ENCODE measurements around the gene TMX4.

TMX4 gene

GRCh38 chr20:7989379-7989778 is 30.2 kb downstream of the TMX4 start:
- H3K4me2 ChIP-seq: no peak overlapping the region
- H3K9ac ChIP-seq: no peak overlapping the region
- no peak overlapping the region for H3K27ac ChIP-seq
- no peaks in the 10 kb centered on the region for H3K27me3 ChIP-seq (ENCODE audit: insufficient read depth, low read depth)
- H3K4me1 ChIP-seq (ENCODE audit: low read depth, poor library complexity, severe bottlenecking): no peaks in the 10 kb centered on the region
- no peaks in the 10 kb centered on the region for H4K20me1 ChIP-seq (ENCODE audit: insufficient read depth)
- H3K4me3 ChIP-seq (IDR thresholded peaks at IDR 0.05; ENCODE audit: insufficient read depth, low read depth, low read length): no peak overlapping the region
- no peaks in the 10 kb centered on the region for H3K36me3 ChIP-seq (ENCODE audit: insufficient read depth)
- no peak for TF ChIP-seq CTCF (conservative IDR thresholded peaks at IDR 0.05; ENCODE audit: low read depth, low read length)
- no peaks in the 10 kb centered on the region for H3K79me2 ChIP-seq (ENCODE audit: insufficient read depth, low read depth)
- no peak overlapping the region for H2AFZ ChIP-seq (ENCODE audit: low read depth)

- no peaks in the 10 kb centered on the region for H4K20me1 ChIP-seq (ENCODE audit: insufficient read depth)
- H3K4me2 ChIP-seq: no peak overlapping the region
- no peaks in the 10 kb centered on the region for H3K36me3 ChIP-seq (ENCODE audit: insufficient read depth)
- H3K27ac ChIP-seq: no peak overlapping the region
- peaks cover 4% of the 10 kb centered on the region for H3K4me1 ChIP-seq (ENCODE audit: low read depth, poor library complexity, severe bottlenecking)
- no peaks in the 10 kb centered on the region for H3K27me3 ChIP-seq (ENCODE audit: insufficient read depth, low read depth)
- H3K79me2 ChIP-seq (ENCODE audit: insufficient read depth, low read depth): no peaks in the 10 kb centered on the region
- no peak overlapping the region for H3K4me3 ChIP-seq (IDR thresholded peaks at IDR 0.05; ENCODE audit: insufficient read depth, low read depth, low read length)
- no peak for TF ChIP-seq CTCF (conservative IDR thresholded peaks at IDR 0.05; ENCODE audit: low read depth, low read length)
- H2AFZ ChIP-seq (ENCODE audit: low read depth): no peak overlapping the region
- no peak overlapping the region for H3K9ac ChIP-seq
These were observed 33.6 kb downstream of the TMX4 start for GRCh38 chr20:7985916-7986315.

GRCh38 chr20:7984192-7984591 is 35.4 kb downstream of the TMX4 start:
- Histone ChIP-seq H3K4me1 (ENCODE audit: low read depth, poor library complexity, severe bottlenecking) (peaks cover 12% of the 10 kb centered on the region), H2AFZ (ENCODE audit: low read depth) (no peak overlapping the region), H3K36me3 (ENCODE audit: insufficient read depth) (no peaks in the 10 kb centered on the region), H3K4me3 (IDR thresholded peaks at IDR 0.05; ENCODE audit: insufficient read depth, low read depth, low read length) (no peak overlapping the region), H3K79me2 (ENCODE audit: insufficient read depth, low read depth) (no peaks in the 10 kb centered on the region), H3K9ac (no peak overlapping the region), H3K4me2 (no peak overlapping the region), H3K27ac (no peak overlapping the region), H4K20me1 (ENCODE audit: insufficient read depth) (no peaks in the 10 kb centered on the region), H3K27me3 (ENCODE audit: insufficient read depth, low read depth) (no peaks in the 10 kb centered on the region)
- TF ChIP-seq CTCF (conservative IDR thresholded peaks at IDR 0.05; ENCODE audit: low read depth, low read length): no peak

GRCh38 chr20:7981374-7981773 is 38.2 kb downstream of the TMX4 start:
- TF ChIP-seq CTCF (conservative IDR thresholded peaks at IDR 0.05; ENCODE audit: low read depth, low read length): no peak
- Histone ChIP-seq H3K4me2 (no peak overlapping the region), H3K79me2 (ENCODE audit: insufficient read depth, low read depth) (no peaks in the 10 kb centered on the region), H3K4me3 (IDR thresholded peaks at IDR 0.05; ENCODE audit: insufficient read depth, low read depth, low read length) (no peak overlapping the region), H2AFZ (ENCODE audit: low read depth) (no peak overlapping the region), H3K27ac (no peak overlapping the region), H3K27me3 (ENCODE audit: insufficient read depth, low read depth) (no peaks in the 10 kb centered on the region), H3K4me1 (ENCODE audit: low read depth, poor library complexity, severe bottlenecking) (peaks cover 12% of the 10 kb centered on the region), H3K9ac (no peak overlapping the region), H3K36me3 (ENCODE audit: insufficient read depth) (no peaks in the 10 kb centered on the region), H4K20me1 (ENCODE audit: insufficient read depth) (no peaks in the 10 kb centered on the region)
